ENCODE measurements around the gene CACNA1D. TPM values are rescaled to one million over a fixed set of nuclear protein-coding genes. Genes with fewer than 3 reads are reported as not detected.

The CACNA1D gene
- not detected for polyA plus RNA-seq (2013, experiment 1 of 2)
- polyA plus RNA-seq (2013, experiment 2 of 2): not detected

- under 1% methylated on average over 45 of the region's 122 CpGs for WGBS
- Histone ChIP-seq H3K4me1 (ENCODE audit: control insufficient read depth, insufficient read depth, low read depth, low read length) (peaks cover 21% of the 10 kb centered on the region), H3K23ac (ENCODE audit: low read length in 2 of 2) (peak within 1 kb of the TSS in 1 of 2 experiments; percentile 14), H2BK12ac (ENCODE audit: low read length in 2 of 2) (no peak within 1 kb of the TSS), H3K79me1 (replicated peaks; ENCODE audit: low read length, poor library complexity, severe bottlenecking) (no peaks in the 10 kb centered on the region), H3K18ac (ENCODE audit: low read depth in 1 of 2, low read length in 2 of 2) (no peak within 1 kb of the TSS), H2BK5ac (ENCODE audit: low read depth, low read length, poor library complexity, severe bottlenecking) (no peak within 1 kb of the TSS), H3K27ac (ENCODE audit: low read length, poor library complexity, severe bottlenecking) (no peak within 1 kb of the TSS), H2AFZ (ENCODE audit: low read depth, low read length) (peak within 1 kb of the TSS; percentile 34), H3K9me3 (ENCODE audit: control insufficient read depth, low read length) (no peaks in the 10 kb centered on the region), H2BK120ac (ENCODE audit: low read depth, low read length) (no peak within 1 kb of the TSS), H3K4me3 (ENCODE audit: insufficient read depth in 1 of 2, low read depth in 1 of 2, low read length in 2 of 2) (peak within 1 kb of the TSS; percentile 51 to 71), H3K4me2 (ENCODE audit: low read length, poor library complexity, severe bottlenecking) (peak within 1 kb of the TSS; percentile 94), H4K8ac (ENCODE audit: low read length) (no peak within 1 kb of the TSS), H2BK15ac (ENCODE audit: low read depth, poor library complexity, severe bottlenecking) (no peak within 1 kb of the TSS), H3K36me3 (ENCODE audit: control insufficient read depth in 1 of 2, insufficient read depth in 2 of 2, low read depth in 1 of 2, low read length in 2 of 2) (no peaks in the 10 kb centered on the region), H3K27me3 (ENCODE audit: control insufficient read depth in 1 of 2, insufficient read depth in 1 of 2, low read length in 2 of 2) (peaks cover 45 to 90% of the 10 kb centered on the region in 2 experiments), H2AK5ac (ENCODE audit: low read length, severe bottlenecking) (no peak within 1 kb of the TSS), H3K4ac (ENCODE audit: low read depth in 1 of 2, low read length in 2 of 2) (no peak within 1 kb of the TSS), H3K9ac (ENCODE audit: low read length) (peak within 1 kb of the TSS; percentile 38), H4K91ac (ENCODE audit: low read length) (no peak within 1 kb of the TSS), H3K14ac (ENCODE audit: low read length in 2 of 2) (no peak within 1 kb of the TSS)
- DNase-seq: no peak
Measured at GRCh38 chr3:53493963-53494791, at the start of gene CACNA1D. TSS of gene CACNA1D (plus strand) at chr3:53494611. CDS start at chr3:53495167, 556 bp downstream.

- H3K4me3 ChIP-seq (ENCODE audit: insufficient read depth in 1 of 2, low read depth in 1 of 2, low read length in 2 of 2): no peak overlapping the region
- no peak overlapping the region for H2AK5ac ChIP-seq (ENCODE audit: low read length, severe bottlenecking)
- no peak overlapping the region for H3K14ac ChIP-seq (ENCODE audit: low read length in 2 of 2)
Measured at GRCh38 chr3:53457068-53457467, 37.3 kb upstream of the CACNA1D start.

GRCh38 chr3:53460326-53460725, 34.1 kb upstream of the CACNA1D start:
- H2AFZ ChIP-seq (ENCODE audit: low read depth, low read length): no peak overlapping the region
- no peaks in the 10 kb centered on the region for H3K79me1 ChIP-seq (replicated peaks; ENCODE audit: low read length, poor library complexity, severe bottlenecking)
- H2BK5ac ChIP-seq (ENCODE audit: low read depth, low read length, poor library complexity, severe bottlenecking): no peak overlapping the region
- H3K4me3 ChIP-seq (ENCODE audit: insufficient read depth in 1 of 2, low read depth in 1 of 2, low read length in 2 of 2): no peak overlapping the region
- no peak overlapping the region for H2BK15ac ChIP-seq (ENCODE audit: low read depth, poor library complexity, severe bottlenecking)
- H3K4me2 ChIP-seq (ENCODE audit: low read length, poor library complexity, severe bottlenecking): no peak overlapping the region
- no peak overlapping the region for H2BK12ac ChIP-seq (ENCODE audit: low read length in 2 of 2)
- H3K4me1 ChIP-seq (ENCODE audit: control insufficient read depth, insufficient read depth, low read depth, low read length): peaks cover 2% of the 10 kb centered on the region
- no peak overlapping the region for H3K27ac ChIP-seq (ENCODE audit: low read length, poor library complexity, severe bottlenecking)
- no peak overlapping the region for H3K14ac ChIP-seq (ENCODE audit: low read length in 2 of 2)
- no CpG with 5 or more reads among the region's 1 CpG for WGBS
- H3K9ac ChIP-seq (ENCODE audit: low read length): no peak overlapping the region
- H3K4ac ChIP-seq (ENCODE audit: low read depth in 1 of 2, low read length in 2 of 2): no peak overlapping the region
- H3K36me3 ChIP-seq (ENCODE audit: control insufficient read depth in 1 of 2, insufficient read depth in 2 of 2, low read depth in 1 of 2, low read length in 2 of 2): no peaks in the 10 kb centered on the region
- no peak overlapping the region for H3K23ac ChIP-seq (ENCODE audit: low read length in 2 of 2)
- no peak overlapping the region for H2BK120ac ChIP-seq (ENCODE audit: low read depth, low read length)
- H3K27me3 ChIP-seq (ENCODE audit: control insufficient read depth in 1 of 2, insufficient read depth in 1 of 2, low read length in 2 of 2): peaks cover 4 to 12% of the 10 kb centered on the region in 2 experiments
- H4K91ac ChIP-seq (ENCODE audit: low read length): no peak overlapping the region
- no peak for DNase-seq
- H4K8ac ChIP-seq (ENCODE audit: low read length): no peak overlapping the region
- H3K18ac ChIP-seq (ENCODE audit: low read depth in 1 of 2, low read length in 2 of 2): no peak overlapping the region
- no peak overlapping the region for H2AK5ac ChIP-seq (ENCODE audit: low read length, severe bottlenecking)
- H3K9me3 ChIP-seq (ENCODE audit: control insufficient read depth, low read length): peaks cover 7% of the 10 kb centered on the region

More at GRCh38 chr3:53457068-53457467, 37.3 kb upstream of the CACNA1D start:
- Histone ChIP-seq H3K9ac (ENCODE audit: low read length) (no peak overlapping the region), H2AFZ (ENCODE audit: low read depth, low read length) (no peak overlapping the region), H3K18ac (ENCODE audit: low read depth in 1 of 2, low read length in 2 of 2) (no peak overlapping the region), H2BK12ac (ENCODE audit: low read length in 2 of 2) (no peak overlapping the region), H3K23ac (ENCODE audit: low read length in 2 of 2) (no peak overlapping the region), H3K27me3 (ENCODE audit: control insufficient read depth in 1 of 2, insufficient read depth in 1 of 2, low read length in 2 of 2) (peaks cover 4 to 18% of the 10 kb centered on the region in 2 experiments), H3K36me3 (ENCODE audit: control insufficient read depth in 1 of 2, insufficient read depth in 2 of 2, low read depth in 1 of 2, low read length in 2 of 2) (no peaks in the 10 kb centered on the region), H3K4me2 (ENCODE audit: low read length, poor library complexity, severe bottlenecking) (no peak overlapping the region), H2BK15ac (ENCODE audit: low read depth, poor library complexity, severe bottlenecking) (no peak overlapping the region), H2BK5ac (ENCODE audit: low read depth, low read length, poor library complexity, severe bottlenecking) (no peak overlapping the region), H3K9me3 (ENCODE audit: control insufficient read depth, low read length) (no peaks in the 10 kb centered on the region), H3K79me1 (replicated peaks; ENCODE audit: low read length, poor library complexity, severe bottlenecking) (no peaks in the 10 kb centered on the region), H2BK120ac (ENCODE audit: low read depth, low read length) (no peak overlapping the region), H3K27ac (ENCODE audit: low read length, poor library complexity, severe bottlenecking) (no peak overlapping the region), H4K91ac (ENCODE audit: low read length) (no peak overlapping the region), H3K4ac (ENCODE audit: low read depth in 1 of 2, low read length in 2 of 2) (no peak overlapping the region), H4K8ac (ENCODE audit: low read length) (no peak overlapping the region), H3K4me1 (ENCODE audit: control insufficient read depth, insufficient read depth, low read depth, low read length) (no peaks in the 10 kb centered on the region)
- no peak for DNase-seq

- no peak overlapping the region for H3K23ac ChIP-seq (ENCODE audit: low read length in 2 of 2)
- H3K36me3 ChIP-seq (ENCODE audit: control insufficient read depth in 1 of 2, insufficient read depth in 2 of 2, low read depth in 1 of 2, low read length in 2 of 2): no peaks in the 10 kb centered on the region
- H2AK5ac ChIP-seq (ENCODE audit: low read length, severe bottlenecking): no peak overlapping the region
- no peak overlapping the region for H2AFZ ChIP-seq (ENCODE audit: low read depth, low read length)
- no peaks in the 10 kb centered on the region for H3K79me1 ChIP-seq (replicated peaks; ENCODE audit: low read length, poor library complexity, severe bottlenecking)
- no peak for DNase-seq
- H3K27me3 ChIP-seq (ENCODE audit: control insufficient read depth in 1 of 2, insufficient read depth in 1 of 2, low read length in 2 of 2): no peaks in the 10 kb centered on the region
- no peak overlapping the region for H4K8ac ChIP-seq (ENCODE audit: low read length)
- H4K91ac ChIP-seq (ENCODE audit: low read length): no peak overlapping the region
- WGBS: 90% methylated on average over 3 of the region's 3 CpGs
- no peak overlapping the region for H3K14ac ChIP-seq (ENCODE audit: low read length in 2 of 2)
- no peak overlapping the region for H2BK5ac ChIP-seq (ENCODE audit: low read depth, low read length, poor library complexity, severe bottlenecking)
- H3K4me2 ChIP-seq (ENCODE audit: low read length, poor library complexity, severe bottlenecking): no peak overlapping the region
- no peak overlapping the region for H3K4me3 ChIP-seq (ENCODE audit: insufficient read depth in 1 of 2, low read depth in 1 of 2, low read length in 2 of 2)
- peaks cover 2% of the 10 kb centered on the region for H3K4me1 ChIP-seq (ENCODE audit: control insufficient read depth, insufficient read depth, low read depth, low read length)
- H2BK12ac ChIP-seq (ENCODE audit: low read length in 2 of 2): no peak overlapping the region
- no peak overlapping the region for H2BK15ac ChIP-seq (ENCODE audit: low read depth, poor library complexity, severe bottlenecking)
- H3K27ac ChIP-seq (ENCODE audit: low read length, poor library complexity, severe bottlenecking): peak overlapping the region; percentile 57
- H3K9me3 ChIP-seq (ENCODE audit: control insufficient read depth, low read length): peaks cover 7% of the 10 kb centered on the region
- H2BK120ac ChIP-seq (ENCODE audit: low read depth, low read length): no peak overlapping the region
- H3K4ac ChIP-seq (ENCODE audit: low read depth in 1 of 2, low read length in 2 of 2): no peak overlapping the region
- H3K9ac ChIP-seq (ENCODE audit: low read length): no peak overlapping the region
- no peak overlapping the region for H3K18ac ChIP-seq (ENCODE audit: low read depth in 1 of 2, low read length in 2 of 2)
Measured at GRCh38 chr3:53464424-53464823, 30.0 kb upstream of the CACNA1D start.

Data from mesenchymal stem cell (in vitro differentiated cells and primary cell).